GM18873 (cell line): Measurements from ENCODE around the gene SPON2.
A peak's percentile ranks its signal among the peaks of the same experiment; 100 is the strongest.
"Not testable (repeated sequence)": the region's sequence is repeated elsewhere in the genome, so short reads cannot be mapped to it uniquely, and the experiment has no call there.

Experiments
- ATAC-seq: cut with Tn5 transposase; IDR thresholded peaks from one replicate; pipeline ENCODE4 v1.9.1; 2021; ENCODE audit warnings: mild to moderate bottlenecking, moderate library complexity, moderate number of reproducible peaks; ENCODE audit not compliant: unreplicated experiment, low FRiP score

SPON2 gene

DNA sequence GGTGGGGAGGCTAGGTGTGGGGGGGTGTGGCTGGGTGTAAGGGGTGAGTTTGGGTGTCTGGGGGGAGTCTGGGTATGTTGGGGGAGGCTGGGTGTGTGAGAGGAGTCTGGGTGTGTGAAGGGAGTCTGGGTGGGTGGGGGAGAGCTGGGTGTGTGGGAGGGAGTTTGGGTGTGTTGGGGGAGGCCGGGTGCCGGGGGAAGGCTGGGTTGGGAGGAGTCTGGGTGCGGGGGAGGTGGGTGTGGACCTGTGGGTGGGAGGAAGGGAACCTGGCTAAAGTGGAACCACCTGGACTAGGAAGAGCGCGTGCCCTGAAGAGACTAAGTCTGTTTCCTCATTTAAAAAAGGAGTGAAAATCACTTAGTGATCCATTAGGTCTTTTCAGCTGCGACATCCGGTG is 18.3 kb downstream of the SPON2 start:
- no peak for ATAC-seq

DNA sequence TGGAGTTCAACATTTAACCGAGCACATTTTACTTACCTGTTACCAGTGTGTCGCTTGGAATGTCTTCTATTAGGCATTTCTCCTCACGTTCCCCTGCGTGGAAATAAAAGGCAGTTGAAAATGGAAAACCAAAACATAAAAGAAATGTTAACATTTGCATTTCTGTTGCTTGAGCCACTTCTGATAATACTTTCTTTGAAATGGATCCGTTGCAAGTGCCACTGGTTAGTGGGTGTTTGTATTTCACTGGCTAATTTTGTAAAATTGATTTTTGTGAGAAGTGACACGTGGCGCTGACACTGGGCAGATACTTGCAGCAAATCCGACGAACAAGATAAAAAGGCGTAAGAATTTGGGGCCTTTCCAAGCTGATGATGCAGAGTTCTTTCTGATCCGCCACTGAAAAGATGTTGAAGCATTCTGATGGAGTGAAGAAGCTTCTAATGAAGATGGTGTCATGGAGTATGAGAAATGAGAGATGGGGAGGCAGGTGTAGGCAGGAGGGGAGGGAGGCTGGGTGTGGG is 18.8 kb downstream of the SPON2 start:
- ATAC-seq = no peak

DNA sequence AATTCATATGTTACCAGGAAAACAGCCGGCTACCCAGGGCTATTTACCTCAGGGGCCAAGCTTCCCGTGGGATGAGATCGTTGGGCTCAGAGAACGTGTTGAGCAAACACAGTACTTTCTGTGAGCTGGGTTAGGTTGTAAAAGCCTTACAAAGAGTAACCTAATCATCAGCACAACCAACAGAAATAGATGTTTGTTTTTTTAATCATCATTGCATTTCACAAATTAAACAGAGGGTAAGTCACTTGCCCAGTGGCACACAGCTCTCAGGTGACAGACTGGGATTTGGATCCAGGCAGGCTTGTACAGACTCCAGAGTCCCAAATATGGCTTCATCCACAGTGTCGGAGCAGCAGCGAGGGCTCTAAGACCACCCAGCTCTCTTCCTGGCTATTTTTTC is 20.1 kb downstream of the SPON2 start:
- ATAC-seq = no peak

DNA sequence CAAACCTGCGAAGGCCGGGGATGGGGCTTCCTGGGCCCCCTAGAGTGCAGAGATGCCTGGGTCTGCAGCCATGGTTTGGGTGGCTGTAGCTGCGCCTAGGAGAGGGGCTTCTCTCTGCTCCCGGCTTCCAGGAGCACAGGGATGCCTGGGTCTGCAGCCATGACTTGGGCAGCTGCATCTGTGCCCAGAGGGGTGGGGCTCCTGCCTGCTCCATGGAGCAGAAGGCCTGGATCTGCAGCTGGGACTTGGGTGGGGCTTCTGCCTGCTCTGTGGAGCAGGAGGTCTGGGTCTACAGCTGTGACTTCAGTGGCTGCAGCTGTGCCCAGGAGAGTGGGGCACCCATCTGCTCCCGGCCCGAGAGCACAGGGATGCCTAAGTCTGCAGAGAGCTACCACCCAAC is 20.8 kb downstream of the SPON2 start:
- ATAC-seq = no peak

DNA sequence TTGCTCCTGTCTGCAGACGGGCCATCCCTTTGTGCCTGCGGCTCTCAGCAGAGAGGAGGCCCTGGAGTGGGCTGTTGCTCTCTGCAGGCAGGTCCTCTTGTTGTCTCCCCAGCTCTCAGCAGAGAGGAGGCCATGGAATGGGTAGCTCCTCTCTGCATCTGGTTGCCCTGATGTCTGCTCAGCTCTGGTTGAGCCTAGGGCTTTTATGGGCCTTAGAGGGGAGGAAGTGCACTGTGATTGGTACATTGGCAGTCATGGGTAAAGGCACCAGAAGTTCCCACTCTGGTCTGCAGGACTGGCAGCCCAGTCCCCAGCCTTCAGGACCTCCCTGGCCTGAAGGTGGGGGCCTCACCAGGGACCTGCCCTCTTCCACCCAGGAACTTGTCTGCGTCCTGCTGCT is 21.5 kb downstream of the SPON2 start:
- no peak for ATAC-seq

DNA sequence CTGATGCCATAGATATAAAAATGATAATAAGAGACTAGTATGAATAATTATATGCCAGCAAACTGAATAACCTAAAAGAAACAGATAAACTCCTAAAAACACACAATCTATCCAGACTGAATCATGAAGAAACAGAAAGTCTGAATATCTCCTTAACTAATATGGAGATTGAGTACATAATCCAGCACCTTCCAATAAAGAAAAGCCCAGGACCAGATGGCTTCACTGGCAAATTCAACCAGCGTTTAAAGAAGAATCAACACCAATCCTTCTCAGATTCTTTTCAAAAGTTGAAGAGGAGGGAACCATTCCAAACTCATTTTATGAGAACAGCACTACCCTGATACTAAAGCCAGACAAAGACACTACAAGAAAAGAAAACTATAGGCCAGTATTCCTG is 32.5 kb downstream of the SPON2 start:
- ATAC-seq = no peak

DNA sequence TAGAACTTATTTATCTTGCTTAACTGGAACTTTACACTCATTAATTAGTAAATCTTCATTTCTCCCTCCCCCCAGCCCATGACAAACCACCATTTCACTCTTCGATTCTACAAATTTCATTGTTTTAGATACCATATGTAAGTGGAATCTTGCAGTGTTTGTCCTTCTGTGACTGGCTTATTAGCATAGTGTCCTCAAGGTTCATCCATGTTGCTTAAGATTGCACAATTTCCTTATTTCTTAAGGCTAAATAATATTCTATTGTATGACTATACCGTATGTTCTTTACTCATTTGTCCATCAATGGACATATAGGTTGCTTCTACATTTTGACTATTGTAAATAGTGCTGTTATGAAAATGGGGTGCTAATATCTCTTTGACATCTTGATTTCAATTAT is 34.5 kb downstream of the SPON2 start:
- ATAC-seq = no peak

DNA sequence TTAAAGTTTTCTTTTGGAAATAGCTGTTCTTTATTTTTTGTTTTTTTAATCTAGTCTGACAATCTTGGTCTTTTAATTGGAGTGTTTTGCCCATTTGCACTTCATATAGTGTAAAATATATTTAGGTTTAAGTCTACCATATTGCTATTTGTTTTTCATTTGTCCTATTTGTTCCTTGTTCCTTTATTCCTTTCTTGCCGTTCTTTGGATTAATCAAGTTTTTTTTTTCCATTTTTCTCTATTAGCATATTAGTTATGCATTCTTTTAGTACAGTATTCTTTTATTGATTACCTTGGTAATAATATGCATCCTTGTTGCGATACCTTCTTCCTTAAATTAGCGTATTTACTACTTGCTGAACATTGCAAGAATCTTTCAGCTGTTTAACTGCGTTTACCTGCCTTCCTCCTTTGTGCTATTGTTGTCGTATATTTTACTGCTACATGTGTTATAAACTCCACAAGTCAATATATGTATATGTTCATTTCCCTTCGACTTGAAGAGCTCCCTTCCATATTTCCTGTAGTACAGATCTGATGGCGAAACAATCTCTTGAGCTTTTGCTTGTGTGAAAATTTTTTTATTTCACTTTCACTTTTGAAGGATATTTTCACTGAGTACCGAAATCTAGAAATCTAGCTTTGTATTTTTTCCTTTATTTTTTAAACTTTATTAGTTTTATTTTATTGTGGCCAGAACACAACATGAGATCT is 35.2 kb downstream of the SPON2 start:
- ATAC-seq = no peak

DNA sequence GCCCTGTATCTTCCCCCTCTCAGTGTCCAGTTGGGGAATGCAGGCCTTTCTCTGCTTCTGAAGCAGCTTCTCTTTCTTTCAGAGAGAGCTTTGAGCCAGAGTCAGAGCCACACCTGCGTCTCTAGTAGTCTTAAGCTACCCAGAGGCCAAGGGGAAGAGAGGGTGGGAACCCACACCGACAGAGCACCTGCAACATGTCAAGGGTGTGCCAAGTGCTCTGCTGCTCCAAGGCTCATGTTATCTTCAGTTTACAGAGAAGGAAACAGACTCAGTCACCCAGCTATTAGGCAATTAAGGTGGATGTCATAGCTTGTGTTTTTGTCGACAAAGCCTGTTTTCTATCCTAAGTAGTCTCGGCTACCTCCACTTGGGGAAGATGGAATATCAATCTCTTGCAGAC is 36.3 kb downstream of the SPON2 start:
- ATAC-seq = no peak

DNA sequence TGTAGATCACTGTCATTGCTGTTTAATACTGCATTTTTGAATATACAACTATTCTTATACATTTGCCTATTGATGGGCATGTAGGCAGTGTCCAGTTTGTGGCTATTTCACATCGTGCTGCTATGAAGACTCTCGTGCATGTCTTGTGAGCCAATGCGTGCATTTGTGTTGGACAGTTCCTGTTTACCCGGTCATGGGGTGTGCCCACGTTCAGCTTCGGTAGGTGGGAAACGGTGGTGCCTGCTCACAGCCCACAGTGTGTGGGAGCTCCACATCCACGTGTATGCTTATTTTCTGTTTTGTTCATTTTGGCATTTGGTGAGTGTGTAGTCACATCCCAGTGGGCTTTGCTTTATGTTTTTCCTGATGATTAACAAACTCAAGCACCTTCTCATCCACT is 39.4 kb downstream of the SPON2 start:
- no peak for ATAC-seq

DNA sequence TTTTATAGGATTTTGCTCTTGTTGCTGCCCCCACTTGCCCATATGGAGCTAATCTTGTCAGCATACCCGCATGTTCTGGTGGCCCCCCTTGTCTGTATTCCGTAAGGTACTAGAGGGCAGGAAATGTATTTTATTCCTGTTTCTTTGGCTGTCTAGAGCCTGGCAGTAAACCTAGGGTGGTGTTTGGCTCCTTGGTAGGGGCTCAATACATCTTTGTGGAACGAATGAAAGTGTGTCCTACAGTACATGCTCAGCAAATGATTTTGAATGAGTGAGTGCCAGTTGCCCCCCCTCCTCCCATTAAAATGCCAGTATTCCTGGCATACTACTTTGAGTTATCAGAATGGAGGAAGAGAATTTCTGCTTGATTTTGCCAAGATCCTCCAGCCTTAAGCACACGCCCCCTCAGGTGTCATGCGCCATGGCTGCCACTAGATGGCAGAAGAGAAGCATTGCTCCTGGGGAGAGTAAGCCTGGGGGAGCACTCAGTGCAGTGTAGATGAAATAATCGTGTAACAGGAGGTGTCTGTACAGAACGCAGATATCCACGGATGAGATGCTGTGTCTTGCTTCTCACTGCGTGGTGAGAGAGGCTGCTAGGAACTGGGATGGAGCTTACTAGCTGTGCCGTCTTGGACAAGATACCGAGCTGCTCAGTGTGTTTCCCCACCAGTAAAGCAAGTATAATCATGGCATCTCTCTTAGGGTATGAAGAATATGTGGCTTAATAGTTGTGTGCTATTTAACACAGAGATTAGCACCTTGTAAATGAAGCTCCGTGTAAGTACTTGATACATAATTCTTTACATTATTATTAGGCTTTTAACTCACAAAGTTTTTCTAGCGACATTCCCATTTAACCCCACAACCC is 41.8 kb downstream of the SPON2 start:
- ATAC-seq = peak; percentile 55

DNA sequence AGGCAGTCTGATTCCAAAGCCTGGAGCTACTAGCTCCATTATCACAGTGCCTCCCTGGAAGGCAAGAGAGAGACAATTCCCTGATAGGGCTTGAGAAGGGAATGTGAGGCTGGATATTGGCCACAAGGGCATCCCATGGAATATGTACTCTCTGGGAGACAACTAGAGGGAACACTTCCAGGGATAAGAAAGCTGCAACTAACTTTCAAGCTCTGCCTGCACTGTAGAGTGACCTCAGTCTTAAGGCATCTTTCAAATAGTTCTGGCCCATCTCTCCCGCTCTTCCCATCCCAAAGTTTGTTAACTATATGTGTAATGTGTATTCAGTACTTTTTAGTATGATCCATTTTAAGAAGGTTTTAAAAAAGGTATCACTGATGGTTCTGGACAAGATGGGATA is 45.9 kb downstream of the SPON2 start:
- ATAC-seq = no peak

DNA sequence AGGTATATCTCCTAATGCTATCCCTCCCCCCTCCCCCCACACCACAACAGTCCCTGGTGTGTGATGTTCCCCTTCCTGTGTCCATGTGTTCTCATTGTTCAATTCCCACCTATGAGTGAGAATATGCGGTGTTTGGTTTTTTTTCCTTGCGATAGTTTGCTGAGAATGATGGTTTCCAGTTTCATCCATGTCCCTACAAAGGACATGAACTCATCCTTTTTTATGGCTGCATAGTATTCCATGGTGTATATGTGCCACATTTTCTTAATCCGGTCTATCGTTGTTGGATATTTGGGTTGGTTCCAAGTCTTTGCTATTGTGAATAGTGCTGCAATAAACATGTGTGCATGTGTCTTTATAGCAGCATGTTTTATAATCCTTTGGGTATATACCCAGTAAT is 46.9 kb downstream of the SPON2 start:
- not testable (repeated sequence) for ATAC-seq

DNA sequence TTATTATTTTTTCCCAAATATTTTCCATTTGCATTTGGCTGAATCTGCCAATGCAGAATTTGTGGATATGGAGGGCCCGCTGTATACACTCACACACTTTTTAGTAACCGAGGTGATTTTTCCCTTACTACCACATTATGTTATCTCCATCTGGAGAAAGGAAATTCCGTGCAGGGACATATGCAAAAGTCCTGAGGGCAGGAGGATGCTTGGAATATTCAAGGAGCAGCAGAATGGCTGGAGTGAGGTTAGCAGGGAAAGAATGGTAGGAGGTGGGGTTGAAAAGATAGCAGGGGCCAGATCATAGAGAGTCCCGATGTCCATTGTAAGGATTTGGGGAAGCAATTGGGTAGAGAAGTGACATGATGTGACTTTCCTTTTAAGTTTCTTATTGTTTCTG is 47.6 kb downstream of the SPON2 start:
- no peak for ATAC-seq

DNA sequence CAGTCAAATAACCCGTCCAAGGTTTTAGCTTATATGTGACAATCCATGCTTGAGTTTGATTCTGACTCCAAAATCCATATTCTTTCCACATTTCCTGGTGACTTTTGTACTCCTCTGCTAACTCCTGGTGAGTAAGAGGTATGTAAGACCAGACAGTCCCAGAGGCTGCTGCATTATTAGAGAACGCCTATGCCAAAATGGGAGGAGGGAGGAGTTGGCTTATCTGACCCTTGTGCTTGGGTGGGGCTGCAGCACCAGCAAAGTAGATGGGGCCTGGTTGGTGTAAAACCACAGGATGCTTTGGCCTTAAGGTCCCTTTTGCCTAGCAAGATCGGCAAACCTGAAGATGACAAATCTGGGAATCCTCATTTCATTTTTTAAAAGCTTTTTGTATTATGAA is 49.9 kb downstream of the SPON2 start:
- no peak for ATAC-seq
